ENCODE measurements around the gene DUSP14. TPM values are rescaled to one million over a fixed set of nuclear protein-coding genes. Genes with fewer than 3 reads are reported as not detected.

The DUSP14 gene
- total and polyA plus RNA-seq, 9 of the 15 experiments (the other 6 are each of a cell fraction or from before 2014, with no cell fraction given) = 20.2 to 74.0 (median 31.8) TPM

DNA sequence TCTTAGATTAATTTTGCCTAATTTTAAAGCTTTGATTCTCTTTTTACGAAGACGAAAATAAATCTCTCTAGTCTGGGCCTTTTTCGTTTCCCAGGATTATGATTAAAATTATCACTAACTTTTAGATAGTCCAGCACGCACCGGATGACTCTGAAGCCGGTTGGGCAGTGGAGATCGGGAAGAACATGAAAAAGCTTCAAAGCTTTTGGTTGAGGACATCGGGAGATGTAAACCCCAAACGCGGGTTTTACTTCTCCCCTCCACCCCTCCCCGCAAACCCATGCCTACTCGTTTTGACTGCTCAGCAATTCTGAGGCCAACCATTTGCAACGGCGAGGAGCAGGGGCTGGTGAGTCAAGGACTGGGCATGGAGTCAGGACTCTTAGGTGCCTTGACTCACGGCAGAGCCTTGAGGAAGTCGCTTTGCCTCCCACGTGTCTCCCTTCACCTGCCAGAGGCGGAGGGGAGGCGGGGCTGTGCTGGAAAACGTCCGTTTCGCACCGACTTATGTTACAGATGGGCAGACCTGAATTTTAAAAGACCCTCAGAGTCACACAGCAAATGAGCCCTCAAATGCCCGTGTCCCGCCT, 989 bp upstream of the DUSP14 start (continued):
- TF ChIP-seq, protein P1, sequence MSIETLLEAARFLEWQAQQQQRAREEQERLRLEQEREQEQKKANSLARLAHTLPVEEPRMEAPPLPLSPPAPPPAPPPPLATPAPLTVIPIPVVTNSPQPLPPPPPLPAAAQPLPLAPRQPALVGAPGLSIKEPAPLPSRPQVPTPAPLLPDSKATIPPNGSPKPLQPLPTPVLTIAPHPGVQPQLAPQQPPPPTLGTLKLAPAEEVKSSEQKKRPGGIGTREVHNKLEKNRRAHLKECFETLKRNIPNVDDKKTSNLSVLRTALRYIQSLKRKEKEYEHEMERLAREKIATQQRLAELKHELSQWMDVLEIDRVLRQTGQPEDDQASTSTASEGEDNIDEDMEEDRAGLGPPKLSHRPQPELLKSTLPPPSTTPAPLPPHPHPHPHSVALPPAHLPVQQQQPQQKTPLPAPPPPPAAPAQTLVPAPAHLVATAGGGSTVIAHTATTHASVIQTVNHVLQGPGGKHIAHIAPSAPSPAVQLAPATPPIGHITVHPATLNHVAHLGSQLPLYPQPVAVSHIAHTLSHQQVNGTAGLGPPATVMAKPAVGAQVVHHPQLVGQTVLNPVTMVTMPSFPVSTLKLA (conservative IDR thresholded peaks at IDR 0.05) = peak; percentile 48 to 68; a peak in 2 of 4 replicates
- TF ChIP-seq YY1 (IDR thresholded peaks at IDR 0.05; ENCODE audit: borderline replicate concordance in 1 of 3, control insufficient read depth in 1 of 3, extremely low read depth in 1 of 3, insufficient read depth in 3 of 3, insufficient read length in 1 of 3, insufficient replicate concordance in 2 of 3, low read depth in 1 of 3, low read length in 2 of 3) = peak in 2 of 3 experiments; percentile 40 to 78
- no peak for TF ChIP-seq RFX1 (IDR thresholded peaks at IDR 0.05)
- peak; percentile 63 for TF ChIP-seq MYC (IDR thresholded peaks at IDR 0.05; ENCODE audit: low read depth, low read length)
- no peak for TF ChIP-seq MYC (CRISPR knock-in tag; IDR thresholded peaks at IDR 0.05; ENCODE audit: borderline replicate concordance, low read depth)
- TF ChIP-seq NCOA6 (IDR thresholded peaks at IDR 0.05) = 0 out of 2 replicates have a peak, but pooled peaks have one; percentile 20
- no peak for TF ChIP-seq ZNF77 (CRISPR knock-in tag; IDR thresholded peaks at IDR 0.05)
- TF ChIP-seq MGA (IDR thresholded peaks at IDR 0.05) = peak; percentile 57
